Measurements from ENCODE around the gene ZNF106.

Gene ZNF106

DNA sequence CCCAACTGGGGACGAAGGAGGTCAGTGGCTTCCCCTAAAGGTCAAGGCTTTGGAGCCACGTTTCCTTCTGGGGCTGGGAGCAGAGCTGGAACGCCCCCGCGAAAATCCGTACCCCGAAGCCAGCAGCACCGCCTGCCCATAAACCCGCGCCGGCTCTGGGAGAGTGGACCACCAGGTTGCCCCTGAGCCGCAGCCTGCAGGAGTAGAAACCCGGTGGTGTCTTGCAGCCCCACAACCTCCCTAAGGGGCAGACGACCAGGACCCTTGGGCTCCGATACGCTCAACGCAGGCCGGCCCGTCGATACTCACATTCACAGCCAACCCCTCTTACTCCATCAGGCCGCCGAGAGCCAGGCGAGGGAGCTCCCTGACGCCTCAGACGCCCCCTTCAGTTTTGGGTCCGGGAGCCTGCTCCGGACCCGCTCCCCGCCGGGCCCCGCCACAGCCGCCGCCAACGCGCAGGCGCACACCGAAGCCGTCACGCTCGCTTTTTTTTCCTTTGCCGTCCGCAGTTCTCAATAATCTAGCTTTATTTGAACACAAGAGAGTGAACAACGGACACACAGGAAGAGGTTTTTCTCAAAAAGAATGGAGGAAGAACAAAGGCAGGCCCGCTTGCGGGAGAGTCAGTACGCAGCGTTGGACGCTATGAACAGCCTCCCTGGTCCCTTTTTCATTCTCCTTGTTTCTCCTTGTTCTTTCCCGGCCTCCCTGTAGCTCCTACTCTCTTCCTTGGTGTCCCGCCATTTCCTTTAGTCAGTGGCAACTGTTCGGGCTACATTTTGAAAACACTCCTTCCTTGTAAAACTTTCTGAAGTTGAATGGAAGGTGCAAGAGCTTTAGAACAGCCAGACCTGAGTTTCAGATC, at the start of gene ZNF106:
TSS of gene ZNF106 (minus strand) at position 471 of the 868 bp plus-strand sequence. CDS start 18,852 bp downstream, outside the sequence.
- peak; percentile 92 for DNase-seq

DNA sequence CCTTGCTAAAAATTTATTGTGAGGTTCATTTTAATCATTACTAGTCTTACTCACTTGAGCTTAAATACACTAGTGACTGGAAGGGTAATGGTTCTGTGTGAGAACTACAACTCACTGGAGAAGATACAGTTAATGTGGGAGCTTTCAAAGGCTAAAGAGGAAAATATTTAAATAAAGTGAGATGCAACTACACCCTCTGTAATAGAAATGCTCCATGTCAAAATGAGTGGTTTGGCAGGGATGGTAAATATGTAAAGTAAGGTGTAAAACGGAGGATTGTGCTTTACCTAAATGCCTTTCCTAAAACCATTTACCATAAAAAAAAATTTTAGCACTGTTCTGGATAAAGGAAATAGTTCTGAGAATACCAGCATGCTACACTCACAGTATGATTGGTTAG, 42.3 kb upstream of the ZNF106 start:
- DNase-seq = no peak

DNA sequence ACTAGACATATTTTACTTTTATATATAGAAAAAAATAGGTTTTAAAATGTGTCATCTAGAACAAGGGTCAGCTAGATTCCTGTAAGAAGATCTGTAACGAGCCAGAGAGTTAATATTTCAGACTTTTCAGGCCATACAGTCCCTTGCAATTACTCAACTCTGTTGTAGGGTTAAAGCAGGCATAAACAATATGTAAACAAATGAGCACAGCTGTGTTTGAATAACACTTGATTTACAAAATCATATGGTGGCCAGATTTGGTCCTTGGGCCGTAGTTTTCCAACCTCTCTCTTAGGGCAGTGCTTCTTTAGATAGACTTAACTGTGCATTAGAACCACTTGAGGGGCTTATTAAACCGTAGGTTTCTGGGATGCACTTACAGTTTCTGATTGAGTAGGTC, 38.0 kb upstream of the ZNF106 start:
- DNase-seq = no peak

DNA sequence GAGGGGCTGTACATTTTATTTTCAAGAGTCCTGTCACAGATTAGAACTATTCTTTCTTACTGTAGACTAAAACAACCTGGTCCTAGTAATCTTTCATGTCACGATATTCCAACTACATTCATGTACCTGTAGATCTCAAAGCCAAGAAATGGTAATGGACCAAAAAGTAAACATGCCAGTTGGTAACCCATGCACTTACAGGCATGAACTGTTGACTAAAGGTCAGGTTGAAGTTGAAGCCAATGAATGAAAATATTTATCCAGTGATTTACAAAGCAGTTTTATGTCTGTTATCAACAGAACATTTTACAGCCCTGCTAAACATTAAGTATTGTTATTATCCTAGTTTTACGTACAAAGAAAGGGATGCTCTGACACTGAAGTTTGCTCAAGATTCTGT, 32.4 kb upstream of the ZNF106 start:
- DNase-seq = no peak

DNA sequence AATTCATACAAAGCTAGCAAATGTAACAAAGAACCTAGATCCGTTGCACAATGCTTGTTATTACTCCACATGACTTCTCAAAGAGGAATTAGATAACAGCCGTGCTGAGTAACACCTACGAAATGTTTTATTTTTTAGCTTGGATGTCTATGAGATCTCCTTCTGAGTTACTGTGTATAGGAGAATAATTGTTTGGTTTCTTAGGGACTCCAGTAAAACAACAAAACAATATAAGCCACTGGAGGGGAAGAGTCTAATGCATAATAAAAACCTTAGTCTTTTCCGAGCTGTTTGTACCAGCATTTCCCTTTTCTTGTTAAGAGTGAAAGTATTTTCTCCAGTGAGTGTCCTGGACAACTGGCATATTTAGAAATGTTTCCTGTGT, 20.1 kb upstream of the ZNF106 start:
- no peak for DNase-seq

DNA sequence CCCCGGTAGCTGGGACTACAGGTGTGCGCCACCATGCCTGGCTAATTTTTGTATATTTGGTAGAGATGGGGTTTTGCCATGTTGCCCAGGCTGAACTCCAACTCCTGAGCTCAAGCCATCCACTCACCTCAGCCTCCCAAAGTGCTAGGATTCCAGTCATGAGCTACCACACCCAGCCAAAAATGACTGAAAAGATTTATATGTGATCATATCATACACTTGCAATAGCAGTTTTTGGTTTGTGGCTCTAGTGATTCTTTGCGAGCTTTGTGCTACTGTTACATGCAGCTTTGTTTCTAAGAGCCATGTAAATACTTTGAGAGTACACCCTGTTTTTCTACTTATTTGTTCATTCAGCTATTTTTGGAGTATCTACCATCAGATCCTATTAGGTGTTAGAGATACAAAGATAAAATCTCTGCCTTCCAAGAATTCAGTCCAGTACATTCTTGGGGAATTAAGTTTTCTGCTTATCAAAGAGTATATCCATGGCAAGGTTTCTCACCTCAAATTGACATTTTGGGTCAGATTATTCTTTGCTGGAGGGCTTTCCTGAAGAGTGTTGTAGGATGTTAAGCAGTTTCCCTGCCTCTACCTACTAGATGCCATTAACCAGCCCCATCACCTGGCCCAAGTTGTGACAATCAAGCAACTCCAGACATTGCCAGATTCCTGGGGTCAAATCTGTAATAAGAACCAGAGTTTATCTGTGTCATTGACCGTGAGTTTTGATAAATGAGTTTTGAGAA, 19.5 kb upstream of the ZNF106 start:
- DNase-seq = no peak

DNA sequence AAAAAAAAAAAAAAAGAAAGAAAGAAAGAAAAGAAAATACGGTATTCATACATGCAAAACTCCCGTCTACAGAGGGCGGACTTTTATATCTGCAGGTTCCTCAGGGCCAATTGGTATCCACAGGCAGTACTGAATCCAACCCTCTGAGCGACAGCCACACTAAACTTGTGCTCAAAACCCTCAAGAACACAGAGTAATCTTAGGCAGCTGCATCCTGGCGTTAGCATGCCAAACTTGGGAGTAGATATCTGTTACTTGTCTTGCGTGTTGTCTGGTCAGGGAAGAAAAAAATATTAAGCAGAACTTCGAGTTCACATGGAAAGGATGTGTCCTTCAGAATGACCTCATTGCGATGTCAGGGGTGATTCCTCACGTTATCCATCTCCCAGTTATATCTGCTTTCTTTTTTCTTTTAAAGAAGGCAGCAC, 17.3 kb upstream of the ZNF106 start:
- DNase-seq = no peak

DNA sequence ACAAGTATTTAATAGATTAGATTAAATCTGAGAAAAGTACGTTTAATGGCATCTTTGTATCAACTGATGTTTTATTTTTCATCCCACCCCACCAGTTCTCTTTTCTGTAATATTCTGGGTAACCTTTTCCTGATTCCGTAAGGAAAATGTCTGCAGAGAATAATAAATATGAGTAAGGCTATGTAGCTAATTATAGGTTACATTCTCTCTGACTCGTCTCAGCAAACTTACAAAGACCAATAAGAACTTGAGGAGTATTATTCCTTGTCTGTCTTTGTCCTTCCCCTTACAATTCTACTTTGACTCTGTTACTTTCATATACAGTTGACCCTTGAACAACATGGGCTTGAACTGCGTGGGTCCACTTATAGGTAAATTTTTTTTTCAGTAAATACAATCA, 16.6 kb upstream of the ZNF106 start:
- no peak for DNase-seq

DNA sequence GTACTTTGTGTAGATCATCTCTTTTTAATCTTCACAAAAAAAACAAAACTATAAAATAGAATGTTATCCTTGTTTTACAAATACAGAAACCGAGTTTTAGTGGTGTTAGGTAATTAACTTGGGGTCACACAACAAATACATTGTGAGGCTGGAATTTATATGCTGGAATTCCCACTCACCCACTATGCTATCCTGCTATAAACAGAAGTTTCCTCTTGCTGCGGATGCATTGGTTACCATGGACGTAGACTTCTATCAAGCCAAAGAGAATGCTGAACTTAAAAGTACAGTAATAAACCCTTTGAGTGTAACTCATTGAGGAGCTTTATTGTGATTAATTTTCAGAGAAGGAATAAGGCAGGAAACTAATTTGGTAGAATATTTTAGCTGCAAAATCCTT, 13.7 kb upstream of the ZNF106 start:
- DNase-seq = no peak

DNA sequence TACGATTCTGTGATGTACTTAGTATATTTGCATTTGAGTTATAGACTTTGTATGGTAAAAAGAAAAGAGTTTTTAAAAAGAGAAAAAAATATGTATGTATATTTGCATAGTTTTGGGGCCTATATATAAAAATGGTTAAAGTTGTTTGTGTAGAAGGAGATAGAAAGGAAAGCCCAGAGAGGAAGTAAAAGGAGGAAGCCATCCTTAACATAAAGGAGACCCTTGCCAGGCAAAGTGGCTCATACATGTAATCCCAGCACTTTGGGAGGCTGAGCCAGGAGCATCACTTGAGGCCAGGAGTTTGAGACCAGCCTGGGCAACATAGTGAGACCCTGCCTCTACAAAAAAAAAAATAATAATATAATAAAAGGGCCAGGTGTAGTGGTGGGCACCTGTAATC, 12.9 kb upstream of the ZNF106 start:
- DNase-seq = no peak

DNA sequence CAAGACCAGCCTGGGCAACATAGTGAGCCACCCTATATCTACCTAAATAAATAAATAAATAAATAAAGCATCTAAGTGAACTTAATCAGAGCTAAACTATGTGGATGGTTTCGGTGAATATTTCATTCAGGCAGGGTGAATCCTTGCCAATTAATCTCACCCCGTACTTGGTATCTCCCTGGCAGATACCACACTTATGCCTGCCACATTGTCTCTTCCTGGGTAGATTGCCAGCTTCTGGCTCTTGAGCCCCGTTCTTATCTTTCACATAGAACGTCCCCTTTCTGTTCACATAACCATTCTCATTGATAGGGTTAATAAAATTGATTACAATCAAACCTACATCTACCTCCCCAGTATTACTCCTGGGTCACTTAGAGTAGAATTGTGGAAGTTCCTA, 11.5 kb upstream of the ZNF106 start:
- no peak for DNase-seq

DNA sequence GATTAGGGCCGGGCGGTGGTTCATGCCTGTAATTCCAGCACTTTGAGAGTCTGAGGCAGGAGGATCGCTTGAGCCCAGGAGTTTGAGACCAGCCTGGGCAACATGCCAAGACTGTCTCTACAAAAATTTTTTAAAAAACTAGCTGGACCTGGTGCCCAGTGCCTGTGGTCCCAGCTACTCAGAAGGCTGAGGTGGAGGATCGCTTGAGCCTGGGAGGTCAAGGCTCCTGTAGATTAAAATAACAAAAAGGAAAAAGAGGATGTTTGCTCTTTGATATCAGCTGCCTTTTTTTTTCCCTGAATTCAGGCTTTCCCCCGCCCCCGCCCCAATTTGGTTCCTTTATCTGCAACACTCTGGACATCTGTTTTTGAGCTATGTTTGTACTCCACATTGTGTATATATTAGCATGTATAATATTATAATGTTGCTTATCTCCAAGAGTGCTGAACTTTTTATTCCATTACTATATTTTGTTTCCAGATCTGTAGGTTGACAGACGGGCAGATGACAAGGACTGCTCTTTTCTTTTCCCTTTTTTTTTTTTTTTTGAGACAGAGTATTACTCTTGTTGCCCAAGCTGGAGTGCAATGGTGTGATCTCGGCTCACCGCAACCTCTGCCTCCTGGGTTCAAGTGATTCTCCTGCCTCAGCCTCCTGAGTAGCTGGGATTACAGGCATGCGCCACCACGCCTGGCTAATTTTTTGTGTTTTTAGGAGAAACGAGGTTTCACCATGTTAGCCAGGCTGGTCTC, 9.1 kb upstream of the ZNF106 start:
- no peak for DNase-seq

DNA sequence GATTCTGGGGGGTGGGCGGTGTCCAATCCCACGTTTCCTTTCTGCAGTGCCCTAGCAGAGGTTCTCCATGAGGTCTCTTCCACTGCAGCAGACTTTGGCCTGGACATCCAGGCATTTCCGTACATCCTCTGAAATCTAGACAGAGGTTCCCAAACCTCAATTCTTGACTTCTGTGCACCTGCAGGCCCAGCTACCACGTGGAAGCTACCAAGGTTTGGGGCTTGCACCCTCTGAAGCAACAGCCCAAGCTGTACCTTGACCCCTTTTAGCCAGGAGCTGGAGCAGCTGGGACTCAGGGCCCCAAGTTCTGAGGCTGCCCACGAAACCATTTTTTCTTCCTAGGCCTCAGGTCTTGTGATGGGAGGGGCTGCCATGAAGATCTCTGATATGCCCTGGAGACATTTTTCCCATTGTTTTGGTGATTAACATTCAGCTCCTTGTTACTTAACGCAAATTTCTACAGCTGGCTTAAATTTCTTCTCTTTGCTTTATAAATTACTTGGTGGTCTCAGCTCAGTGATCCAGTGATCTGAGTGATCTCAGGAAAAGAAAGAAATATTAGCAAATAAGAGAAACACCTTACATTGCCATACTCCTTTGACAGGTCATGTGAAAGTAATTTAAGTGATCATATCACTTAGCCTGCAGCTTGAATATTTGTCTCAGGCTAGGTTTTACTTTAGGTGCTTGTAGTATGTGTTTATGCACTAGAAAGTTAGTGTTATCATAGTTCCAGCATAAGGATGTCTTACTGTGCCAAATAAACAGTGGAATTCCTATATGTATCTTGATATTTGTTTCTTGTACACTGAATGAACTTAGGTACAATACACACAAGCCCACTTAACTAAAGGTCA, 7.5 kb upstream of the ZNF106 start:
- DNase-seq = no peak

DNA sequence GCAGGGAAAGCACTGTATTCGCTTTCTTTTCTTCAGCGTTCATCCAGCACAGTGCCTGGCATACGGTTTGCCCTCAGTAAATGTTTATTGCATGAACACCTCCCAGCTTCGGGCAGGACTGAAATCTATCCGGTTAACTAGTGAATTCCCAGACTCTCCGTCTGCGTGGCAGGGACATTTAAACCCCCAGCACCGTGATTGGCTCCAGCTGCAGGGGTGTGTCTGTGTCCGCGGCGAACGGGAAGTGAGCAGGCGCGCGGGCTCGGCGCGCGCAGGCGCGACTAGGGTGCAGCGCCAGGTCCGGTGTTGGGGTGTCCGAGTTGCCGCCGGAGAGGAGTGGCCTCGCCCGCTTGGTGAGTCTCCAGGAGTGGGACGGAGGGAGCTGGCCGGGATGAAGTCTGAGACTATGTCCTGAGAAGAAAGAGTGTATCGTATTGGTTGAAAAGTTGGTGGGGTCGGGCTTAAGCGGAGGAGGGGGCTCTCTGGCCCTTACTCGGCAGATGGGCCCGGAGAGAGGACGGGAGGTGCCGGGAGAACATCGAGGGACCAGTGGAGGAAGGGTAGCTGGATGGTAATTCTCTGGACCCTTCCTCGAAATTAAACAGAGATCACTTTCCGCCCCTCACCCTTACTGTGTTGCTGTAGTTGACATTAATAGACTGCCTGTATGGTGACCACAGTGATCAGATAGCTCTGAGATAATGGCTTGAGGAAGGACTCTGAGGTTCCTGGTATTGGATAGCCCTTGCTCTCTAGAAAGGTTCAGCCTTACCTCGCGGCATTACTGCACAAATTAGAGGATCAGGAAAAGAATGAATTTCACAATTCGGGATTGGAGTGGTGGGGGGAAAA, 4.6 kb upstream of the ZNF106 start, which contains the start of gene SNAP23:
TSS of gene SNAP23 (plus strand) at position 274 of the 852 bp plus-strand sequence. CDS start 16,213 bp downstream, outside the sequence.
- DNase-seq = peak; percentile 82

DNA sequence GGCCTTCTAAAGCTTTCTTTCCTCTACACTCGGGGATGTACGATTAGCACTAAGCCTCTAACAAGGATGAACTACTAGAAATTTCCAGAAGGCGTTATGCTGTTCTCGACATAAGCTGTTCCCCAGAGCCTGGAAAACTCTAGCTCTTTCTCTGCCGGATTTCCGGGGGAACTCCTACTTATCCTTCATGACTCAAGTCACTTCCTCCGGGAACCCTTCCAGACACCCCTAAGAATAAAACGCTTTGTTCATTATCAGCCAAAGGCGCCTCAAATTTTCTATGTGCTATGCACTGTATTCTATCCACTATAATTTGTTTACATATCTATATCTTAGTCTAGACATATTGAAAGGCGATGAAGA, 4.0 kb upstream of the ZNF106 start:
- DNase-seq = peak; percentile 38

DNA sequence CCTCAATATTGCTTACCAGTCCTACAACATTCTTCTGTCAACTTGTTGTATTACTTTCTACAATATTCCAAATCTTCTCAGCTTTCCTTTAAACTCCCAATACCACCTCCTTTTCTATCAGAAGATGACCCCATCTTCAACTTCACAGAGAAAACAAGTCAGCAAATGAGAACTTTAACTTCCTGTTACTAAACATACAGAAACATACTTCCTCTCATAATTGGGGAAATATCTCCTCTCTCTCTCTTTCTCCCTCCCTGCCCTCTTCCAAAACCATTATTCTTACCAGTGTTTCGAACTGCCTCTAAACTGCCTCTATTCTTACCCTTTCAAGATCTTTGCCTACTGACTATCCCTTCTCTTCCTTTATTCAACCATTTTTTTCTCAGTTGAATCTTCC, 2.7 kb upstream of the ZNF106 start:
- DNase-seq = no peak

DNA sequence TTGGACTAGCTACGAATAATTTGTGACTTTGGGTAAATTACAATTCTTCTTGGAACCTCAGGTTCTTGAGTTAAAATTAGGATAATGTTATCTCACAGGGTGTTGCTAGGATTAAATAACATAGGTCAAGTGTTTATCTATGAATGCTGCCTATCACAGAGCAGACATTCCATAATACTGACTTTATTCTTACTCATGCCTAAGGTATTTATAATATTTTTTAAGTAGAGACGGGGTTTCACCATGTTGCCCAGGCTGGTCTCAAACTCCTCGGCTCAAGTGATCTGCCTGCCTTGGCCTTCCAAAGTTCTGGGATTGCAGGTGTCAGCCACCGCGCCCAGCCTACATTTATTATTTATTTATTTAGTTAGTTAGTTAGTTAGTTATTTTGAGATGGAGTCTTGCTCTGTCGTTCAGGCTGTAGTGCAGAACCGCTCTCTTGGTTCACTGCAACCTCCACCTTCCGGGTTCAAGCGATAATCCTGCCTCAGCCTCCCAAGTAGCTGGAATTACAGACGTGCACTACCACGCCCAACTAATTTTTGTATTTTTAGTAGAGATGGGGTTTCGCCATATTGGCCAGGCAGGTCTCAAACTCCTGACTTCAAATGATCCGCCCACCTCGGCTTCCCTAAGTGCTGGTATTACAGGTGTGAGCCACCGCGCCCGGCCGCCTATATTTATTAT, 741 bp upstream of the ZNF106 start:
- DNase-seq = no peak

DNA sequence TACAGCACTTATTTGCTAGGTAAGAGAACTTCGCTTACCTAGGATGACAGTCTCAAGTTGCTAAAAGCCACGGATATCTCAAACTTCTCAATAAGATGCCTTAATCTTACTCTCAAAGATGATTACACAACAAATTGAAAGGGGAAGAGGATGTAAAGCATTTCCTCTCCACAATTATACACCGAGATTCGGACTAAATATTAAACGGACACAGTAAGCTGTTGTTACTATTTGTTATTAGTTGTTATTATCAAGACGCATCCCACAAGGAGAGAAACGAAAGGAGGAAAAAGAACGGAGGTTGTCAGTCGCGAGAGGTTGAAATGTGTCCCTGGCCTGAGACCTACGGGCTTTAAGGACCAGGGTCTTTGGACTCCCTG, 660 bp downstream of the ZNF106 start:
- peak; percentile 18 for DNase-seq

DNA sequence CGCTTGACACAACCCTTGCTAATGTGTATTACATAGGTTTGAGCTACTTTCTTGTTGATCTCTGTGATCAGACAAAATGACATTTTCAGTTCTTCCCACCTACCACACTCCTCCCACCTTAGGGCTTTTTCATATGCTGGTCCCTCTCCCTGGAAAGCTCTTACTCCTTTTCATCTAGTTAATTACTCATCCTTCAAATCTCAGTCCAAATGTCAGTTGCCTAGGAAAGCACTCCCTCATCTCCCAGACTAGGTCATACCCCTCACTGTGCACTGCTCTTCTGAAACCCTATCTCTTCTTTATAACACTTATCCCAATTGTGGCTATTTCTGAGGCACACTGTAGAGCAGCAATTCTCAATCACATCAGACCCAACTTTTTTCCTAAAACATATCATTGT, 7.3 kb downstream of the ZNF106 start:
- no peak for DNase-seq

DNA sequence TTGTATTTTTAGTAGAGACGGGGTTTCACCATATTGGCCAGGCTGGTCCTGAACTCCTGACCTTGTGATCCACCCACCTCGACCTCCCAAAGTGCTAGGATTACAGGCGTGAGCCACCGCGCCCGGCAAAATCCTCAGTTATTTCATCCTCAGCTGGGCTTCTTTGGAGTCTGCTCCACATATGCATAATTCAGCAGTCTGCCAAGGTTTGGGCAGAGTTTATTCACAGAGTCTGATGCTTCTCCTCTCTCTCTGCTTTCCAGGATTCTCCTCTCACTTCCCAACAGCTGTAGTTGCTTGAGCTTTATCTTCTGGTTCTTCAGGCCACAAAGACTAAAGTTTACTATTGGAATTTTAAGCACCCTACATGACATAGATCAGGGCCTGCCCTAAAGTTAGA, 8.2 kb downstream of the ZNF106 start:
- no peak for DNase-seq

DNA sequence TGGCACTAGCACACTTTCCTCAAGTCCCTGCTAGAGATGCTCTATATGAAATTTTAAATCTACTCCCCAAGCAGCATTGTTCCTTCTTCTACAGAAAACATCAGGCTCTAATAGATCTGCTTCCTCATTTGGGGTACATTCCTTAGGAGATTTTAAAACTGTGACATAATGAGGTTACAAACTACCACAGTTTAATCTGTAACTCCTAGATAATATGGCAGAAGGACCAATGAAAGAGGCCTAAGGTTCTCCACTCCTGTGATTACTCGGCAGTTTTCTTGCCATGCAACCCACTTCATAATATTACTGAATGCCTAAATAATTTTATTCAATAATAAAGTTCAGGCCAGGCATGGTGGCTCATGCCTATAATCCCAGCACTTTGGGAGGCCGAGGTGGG, 16.1 kb downstream of the ZNF106 start:
- no peak for DNase-seq
